Measurements from ENCODE around the gene RASGRF1.

- TF ChIP-seq CTCF (conservative IDR thresholded peaks at IDR 0.05) (no peak), ZFX (IDR thresholded peaks at IDR 0.05) (no peak)
Measured at GRCh38 chr15:78968114-78968513, 122.5 kb downstream of the RASGRF1 start.

All from C4-2B (cell line).